SHP77 treated with DMSO at 0.1 percent for 48 hours (cell line): ENCODE measurements around the gene HTR3D.
"Not testable (repeated sequence)": the region's sequence is repeated elsewhere in the genome, so short reads cannot be mapped to it uniquely, and the experiment has no call there.

Experiments used
- DNase-seq: peaks from one replicate; lab custom pipeline; 2025; lab: John Stamatoyannopoulos, UW

The HTR3D gene

GRCh38 chr3:184071142-184071541 lies 39.6 kb downstream of the HTR3D start:
- not testable (repeated sequence) for DNase-seq

- no peak for DNase-seq
Measured at GRCh38 chr3:184073621-184074020, 42.1 kb downstream of the HTR3D start.

GRCh38 chr3:184075901-184076300 lies 44.4 kb downstream of the HTR3D start:
- DNase-seq: no peak

- no peak for DNase-seq
Measured at GRCh38 chr3:184077881-184078280, 46.3 kb downstream of the HTR3D start.

- no peak for DNase-seq
Measured at GRCh38 chr3:184078851-184079250, 47.3 kb downstream of the HTR3D start.

- no peak for DNase-seq
Measured at GRCh38 chr3:184081116-184081830, 49.7 kb downstream of the HTR3D start.

- no peak for DNase-seq
Measured at GRCh38 chr3:184082034-184082433, 50.5 kb downstream of the HTR3D start.

- DNase-seq: no peak
Measured at GRCh38 chr3:184082465-184082864, 50.9 kb downstream of the HTR3D start.

- no peak for DNase-seq
Measured at GRCh38 chr3:184085389-184085852, 53.9 kb downstream of the HTR3D start.
